CD14-positive monocyte (primary cell): ENCODE results near the gene DALRD3. TPM values are rescaled to one million over a fixed set of nuclear protein-coding genes. Genes with fewer than 3 reads are reported as not detected.
A peak's percentile ranks its signal among the peaks of the same experiment; 100 is the strongest.

ENCODE experiments used
- DNase-seq, 3 donors: peaks; one replicate each; pipeline ENCODE4 v3.0.0-alpha.2; 2011 to 2022
- H2AFZ ChIP-seq: 2 replicates; pipeline ENCODE4 v1.6.0; 2012; ENCODE audit warnings: mild to moderate bottlenecking, low read depth, low read length, inconsistent platforms; ENCODE audit not compliant: insufficient read depth, poor library complexity, severe bottlenecking
- H3K27ac ChIP-seq, 2 donors: 1 replicate in 1 of 2; 2 replicates in 1 of 2; pipeline ENCODE4 v1.5.1; 2012 to 2013; ENCODE audit warnings: low read length in 2 of 2, control low read depth in 1 of 2, inconsistent platforms in 1 of 2, low read depth in 1 of 2, mild to moderate bottlenecking in 1 of 2
- H3K27me3 ChIP-seq, 2 donors: one replicate each; pipeline versions ENCODE4 v1.6.0 to v1.6.1; 2011 to 2013; ENCODE audit warnings: low read length in 2 of 2; ENCODE audit not compliant: control insufficient read depth in 2 of 2, insufficient read depth in 2 of 2
- H3K36me3 ChIP-seq, 2 donors: replicated peaks in 1 of 2; 1 replicate in 1 of 2; 2 replicates in 1 of 2; pipeline versions ENCODE4 v1.5.1 to v1.6.1; 2012 to 2013; ENCODE audit warnings: low read length in 2 of 2, control low read depth in 1 of 2, inconsistent platforms in 1 of 2, mild to moderate bottlenecking in 1 of 2; ENCODE audit not compliant: insufficient read depth in 2 of 2, control insufficient read depth in 1 of 2
- H3K4me1 ChIP-seq, 2 donors: 1 replicate in 1 of 2; 2 replicates in 1 of 2; pipeline versions ENCODE4 v1.5.1 to v1.6.1; 2012 to 2013; ENCODE audit warnings: low read length in 2 of 2, control low read depth in 1 of 2, inconsistent platforms in 1 of 2, mild to moderate bottlenecking in 1 of 2, moderate library complexity in 1 of 2; ENCODE audit not compliant: insufficient read depth in 2 of 2, control insufficient read depth in 1 of 2
- H3K4me2 ChIP-seq: replicated peaks from 2 replicates; pipeline ENCODE3; 2012; ENCODE audit warnings: low read length, moderate library complexity, mild to moderate bottlenecking; ENCODE audit not compliant: poor library complexity, severe bottlenecking; ENCODE audit errors: extremely low read depth
- H3K4me3 ChIP-seq, 3 experiments: fragments of 200-600 bp in 1 of 3; sonication (generic) in 1 of 3; replicated peaks in 1 of 3; 1 replicate in 2 of 3; 2 replicates in 1 of 3; pipeline ENCODE4 v1.5.1; 2011 to 2013; ENCODE audit warnings: low read length in 3 of 3, mild to moderate bottlenecking in 3 of 3, control low read depth in 2 of 3, low read depth in 2 of 3, inconsistent platforms in 1 of 3, moderate library complexity in 1 of 3
- H3K79me2 ChIP-seq: 2 replicates; pipeline ENCODE4 v1.6.0; 2012; ENCODE audit warnings: mild to moderate bottlenecking, control low read depth, inconsistent platforms, low read length, moderate library complexity; ENCODE audit not compliant: insufficient read depth
- H3K9ac ChIP-seq: 2 replicates; pipeline ENCODE4 v1.6.0; 2017; ENCODE audit warnings: low read length, mild to moderate bottlenecking; ENCODE audit not compliant: insufficient read depth, poor library complexity, severe bottlenecking
- H3K9me3 ChIP-seq, 2 donors: replicated peaks in 1 of 2; 1 replicate in 1 of 2; 2 replicates in 1 of 2; pipeline versions ENCODE4 v1.5.1 to v1.6.1; 2012 to 2013; ENCODE audit warnings: low read length in 2 of 2, control low read depth in 1 of 2; ENCODE audit not compliant: control insufficient read depth in 1 of 2, insufficient read depth in 1 of 2
- H4K20me1 ChIP-seq: 2 replicates; pipeline ENCODE4 v1.6.0; 2012; ENCODE audit warnings: mild to moderate bottlenecking, low read length, control low read depth, moderate library complexity; ENCODE audit not compliant: insufficient read depth
- H3K27ac Mint-ChIP-seq, 7 donors: one replicate each; pipeline ENCODE4 v1.8.0; 2020; ENCODE audit warnings: mild to moderate bottlenecking in 7 of 7, mixed read lengths in 7 of 7, moderate library complexity in 6 of 7, inconsistent platforms in 2 of 7
- H3K27me3 Mint-ChIP-seq, 3 donors: one replicate each; pipeline ENCODE4 v1.8.0; 2021 to 2022; ENCODE audit warnings: low read depth in 3 of 3, mild to moderate bottlenecking in 3 of 3, mixed read lengths in 3 of 3, moderate library complexity in 3 of 3, inconsistent platforms in 1 of 3
- H3K36me3 Mint-ChIP-seq, 2 donors: one replicate each; pipeline ENCODE4 v1.8.0; 2020; ENCODE audit warnings: mixed read lengths in 2 of 2, inconsistent platforms in 1 of 2, mild to moderate bottlenecking in 1 of 2
- H3K4me1 Mint-ChIP-seq: one replicate; pipeline ENCODE4 v1.8.0; 2020; ENCODE audit warnings: mild to moderate bottlenecking, mixed read lengths
- H3K4me3 Mint-ChIP-seq, 2 donors: one replicate each; pipeline ENCODE4 v1.8.0; 2020; ENCODE audit warnings: mild to moderate bottlenecking in 2 of 2, mixed read lengths in 2 of 2, moderate library complexity in 1 of 2
- H3K9me3 Mint-ChIP-seq, 7 donors: one replicate each; pipeline ENCODE4 v1.8.0; 2020 to 2022; ENCODE audit warnings: mixed read lengths in 7 of 7, mild to moderate bottlenecking in 6 of 7, moderate library complexity in 6 of 7, inconsistent platforms in 2 of 7
- CTCF ChIP-seq: fragments of 200-600 bp; IDR thresholded peaks from one replicate; pipeline ENCODE4 v1.8.0; 2022; ENCODE audit warnings: antibody characterized with exemption, mild to moderate bottlenecking
- WGBS: methylation state at CpG from one replicate; pipeline ENCODE4 v1.1.5; 2013; ENCODE audit warnings: missing lambda C conversion rate; ENCODE audit not compliant: insufficient coverage; 5-methylcytosine and 5-hydroxymethylcytosine counted together
- intact Hi-C, 2 donors: fragments of 100-400 bp; cut with micrococcal nuclease; formaldehyde crosslinking; loops; one replicate each; pipeline versions ENCODE4 v1.15.0 to v1.15.1; 2023
- polyA plus RNA-seq, 3 donors: library from polyadenylated mRNA; depleted of rRNA in 1 of 3; unstranded in 2 of 3; stranded (reverse) in 1 of 3; fragments of 300-500 nt in 2 of 3; fragments of >200 nt in 1 of 3; fragmentation: Illumina TruSeq in 2 of 3; gene quantifications; 1 replicate in 2 of 3; 2 replicates in 1 of 3; pipeline ENCODE4 v1.2.3, GENCODE V29; 2012 to 2021

The DALRD3 gene
- polyA plus RNA-seq, 3 donors = 15.0 to 42.1 (median 20.0) TPM

- peaks cover 31% of the 10 kb centered on the region for H3K79me2 ChIP-seq
- Mint-ChIP-seq H3K4me3 (no peak overlapping the region), H3K9me3 (peaks cover 0 to 1% (median 0%) of the 10 kb centered on the region in 7 donors), H3K36me3 (peaks cover 47 to 82% of the 10 kb centered on the region in 2 donors), H3K27ac (peak overlapping the region in 1 of 7 donors; percentile 50), H3K4me1 (no peaks in the 10 kb centered on the region), H3K27me3 (no peaks in the 10 kb centered on the region)
- 84% methylated on average over 4 of the region's 7 CpGs for WGBS
- H2AFZ ChIP-seq = no peak overlapping the region
- H3K27ac ChIP-seq = no peak overlapping the region
- H3K4me2 ChIP-seq = no peak overlapping the region
- H3K4me1 ChIP-seq = no peaks in the 10 kb centered on the region
- H4K20me1 ChIP-seq = peaks cover 49% of the 10 kb centered on the region
- H3K9ac ChIP-seq = no peak overlapping the region
- TF ChIP-seq CTCF = no peak
- H3K9me3 ChIP-seq = no peaks in the 10 kb centered on the region
- no peaks in the 10 kb centered on the region for H3K27me3 ChIP-seq
- intact Hi-C loops = no loop called here
- no peak for DNase-seq
- H3K36me3 ChIP-seq = peaks cover 49 to 89% of the 10 kb centered on the region in 2 donors
- H3K4me3 ChIP-seq = no peak overlapping the region
These were observed 39.6 kb upstream of the DALRD3 start for GRCh38 chr3:49058011-49058410.

- H3K79me2 ChIP-seq = peaks cover 30% of the 10 kb centered on the region
- H3K27ac ChIP-seq = no peak overlapping the region
- no peaks in the 10 kb centered on the region for H3K27me3 Mint-ChIP-seq
- H4K20me1 ChIP-seq = peaks cover 50% of the 10 kb centered on the region
- no peak for TF ChIP-seq CTCF
- H3K27ac Mint-ChIP-seq = no peak overlapping the region
- peaks cover 45 to 89% of the 10 kb centered on the region in 2 donors for H3K36me3 ChIP-seq
- DNase-seq = no peak
- H3K4me2 ChIP-seq = no peak overlapping the region
- no peaks in the 10 kb centered on the region for H3K4me1 Mint-ChIP-seq
- intact Hi-C loops = no loop called here
- H3K27me3 ChIP-seq = no peaks in the 10 kb centered on the region
- WGBS = 96% methylated on average over 10 of the region's 10 CpGs
- no peak overlapping the region for H3K4me3 ChIP-seq
- no peak overlapping the region for H3K9ac ChIP-seq
- H3K4me3 Mint-ChIP-seq = no peak overlapping the region
- peaks cover 51 to 82% of the 10 kb centered on the region in 2 donors for H3K36me3 Mint-ChIP-seq
- H3K4me1 ChIP-seq = no peaks in the 10 kb centered on the region
- no peak overlapping the region for H2AFZ ChIP-seq
- H3K9me3 ChIP-seq = no peaks in the 10 kb centered on the region
- H3K9me3 Mint-ChIP-seq = peaks cover 0 to 1% (median 0%) of the 10 kb centered on the region in 7 donors
These were observed 38.9 kb upstream of the DALRD3 start for GRCh38 chr3:49057268-49057667.
